ENCODE data around the gene SLC24A4. TPM values are rescaled to one million over a fixed set of nuclear protein-coding genes. Genes with fewer than 3 reads are reported as not detected.
A peak's percentile ranks its signal among the peaks of the same experiment; 100 is the strongest.

Gene SLC24A4
- total RNA-seq, 1 donor from 2014 or later = not detected

DNA sequence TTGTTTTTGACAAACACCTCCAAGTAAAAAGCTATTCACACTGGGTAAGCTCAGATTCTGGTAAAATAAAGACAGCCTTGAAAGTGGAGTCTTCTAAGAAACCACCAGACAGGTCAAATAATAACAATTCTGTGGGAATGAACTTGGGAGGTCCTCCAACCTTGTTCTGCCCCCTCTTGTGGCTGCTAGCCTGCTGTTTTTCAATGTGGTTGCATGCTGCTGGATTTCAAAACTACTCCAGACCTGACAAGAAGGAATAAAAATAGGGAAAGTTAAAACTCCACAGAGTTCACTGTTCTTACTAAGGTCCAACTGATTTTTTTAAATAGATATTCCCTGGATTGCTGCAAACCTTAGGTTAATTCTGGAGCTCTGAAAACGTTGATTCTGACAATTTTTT is 158.4 kb downstream of the SLC24A4 start:
- H3K9me3 Mint-ChIP-seq = peaks cover 11% of the 10 kb centered on the region
- H3K4me3 Mint-ChIP-seq = no peak overlapping the region
- H3K36me3 Mint-ChIP-seq = no peaks in the 10 kb centered on the region
- DNase-seq (ENCODE audit: low spot score in 2 of 2, unreplicated experiment in 2 of 2) = no peak
- H3K27me3 Mint-ChIP-seq (ENCODE audit: low read depth) = no peaks in the 10 kb centered on the region
- TF ChIP-seq, protein P1, sequence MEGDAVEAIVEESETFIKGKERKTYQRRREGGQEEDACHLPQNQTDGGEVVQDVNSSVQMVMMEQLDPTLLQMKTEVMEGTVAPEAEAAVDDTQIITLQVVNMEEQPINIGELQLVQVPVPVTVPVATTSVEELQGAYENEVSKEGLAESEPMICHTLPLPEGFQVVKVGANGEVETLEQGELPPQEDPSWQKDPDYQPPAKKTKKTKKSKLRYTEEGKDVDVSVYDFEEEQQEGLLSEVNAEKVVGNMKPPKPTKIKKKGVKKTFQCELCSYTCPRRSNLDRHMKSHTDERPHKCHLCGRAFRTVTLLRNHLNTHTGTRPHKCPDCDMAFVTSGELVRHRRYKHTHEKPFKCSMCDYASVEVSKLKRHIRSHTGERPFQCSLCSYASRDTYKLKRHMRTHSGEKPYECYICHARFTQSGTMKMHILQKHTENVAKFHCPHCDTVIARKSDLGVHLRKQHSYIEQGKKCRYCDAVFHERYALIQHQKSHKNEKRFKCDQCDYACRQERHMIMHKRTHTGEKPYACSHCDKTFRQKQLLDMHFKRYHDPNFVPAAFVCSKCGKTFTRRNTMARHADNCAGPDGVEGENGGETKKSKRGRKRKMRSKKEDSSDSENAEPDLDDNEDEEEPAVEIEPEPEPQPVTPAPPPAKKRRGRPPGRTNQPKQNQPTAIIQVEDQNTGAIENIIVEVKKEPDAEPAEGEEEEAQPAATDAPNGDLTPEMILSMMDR (IDR thresholded peaks at IDR 0.05; ENCODE audit: unreplicated experiment) = no peak
- no peak overlapping the region for H3K27ac Mint-ChIP-seq
- no peaks in the 10 kb centered on the region for H3K4me1 Mint-ChIP-seq

DNA sequence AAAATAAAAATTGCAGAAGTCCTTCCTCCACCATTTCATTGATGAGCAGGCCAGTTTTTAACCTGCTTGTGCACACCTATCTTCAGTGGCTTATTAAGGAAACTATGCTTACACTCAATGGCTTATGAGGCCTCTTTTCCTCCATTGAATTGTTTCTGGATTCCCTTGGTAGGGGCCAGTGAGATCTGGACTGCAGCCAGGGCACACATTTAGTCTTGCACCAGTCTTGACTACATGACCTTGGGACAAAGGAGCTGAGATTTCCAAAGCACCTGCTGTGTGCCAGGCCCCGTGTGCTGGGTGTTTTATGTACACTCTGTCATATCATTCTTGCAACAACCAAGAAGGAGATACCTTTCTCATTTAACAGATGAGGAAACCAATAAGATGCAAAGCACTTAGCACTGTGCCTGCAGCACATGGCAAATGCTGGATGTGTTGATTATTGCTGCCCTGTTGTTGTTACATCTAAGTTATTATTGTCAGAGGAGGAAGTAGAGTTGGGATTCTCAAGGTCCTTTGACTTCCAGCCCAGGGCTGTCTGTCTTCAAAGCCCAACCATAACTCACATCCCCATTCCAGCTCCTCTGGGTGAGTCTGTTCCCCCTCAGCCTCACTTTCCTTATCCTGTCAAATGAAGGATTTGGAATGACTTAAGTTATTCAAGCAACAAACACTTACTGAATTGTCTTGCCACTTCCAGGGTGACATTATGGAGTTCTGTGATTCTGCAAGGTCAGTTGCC is 159.0 kb downstream of the SLC24A4 start:
- Mint-ChIP-seq H3K36me3 (no peaks in the 10 kb centered on the region), H3K27me3 (ENCODE audit: low read depth) (no peaks in the 10 kb centered on the region), H3K4me1 (no peaks in the 10 kb centered on the region), H3K4me3 (no peak overlapping the region), H3K9me3 (peaks cover 11% of the 10 kb centered on the region), H3K27ac (no peak overlapping the region)
- TF ChIP-seq, protein P1 (IDR thresholded peaks at IDR 0.05; ENCODE audit: unreplicated experiment) = no peak
- peak in 1 of 2 experiments; percentile 14 for DNase-seq (ENCODE audit: low spot score in 2 of 2, unreplicated experiment in 2 of 2)

DNA sequence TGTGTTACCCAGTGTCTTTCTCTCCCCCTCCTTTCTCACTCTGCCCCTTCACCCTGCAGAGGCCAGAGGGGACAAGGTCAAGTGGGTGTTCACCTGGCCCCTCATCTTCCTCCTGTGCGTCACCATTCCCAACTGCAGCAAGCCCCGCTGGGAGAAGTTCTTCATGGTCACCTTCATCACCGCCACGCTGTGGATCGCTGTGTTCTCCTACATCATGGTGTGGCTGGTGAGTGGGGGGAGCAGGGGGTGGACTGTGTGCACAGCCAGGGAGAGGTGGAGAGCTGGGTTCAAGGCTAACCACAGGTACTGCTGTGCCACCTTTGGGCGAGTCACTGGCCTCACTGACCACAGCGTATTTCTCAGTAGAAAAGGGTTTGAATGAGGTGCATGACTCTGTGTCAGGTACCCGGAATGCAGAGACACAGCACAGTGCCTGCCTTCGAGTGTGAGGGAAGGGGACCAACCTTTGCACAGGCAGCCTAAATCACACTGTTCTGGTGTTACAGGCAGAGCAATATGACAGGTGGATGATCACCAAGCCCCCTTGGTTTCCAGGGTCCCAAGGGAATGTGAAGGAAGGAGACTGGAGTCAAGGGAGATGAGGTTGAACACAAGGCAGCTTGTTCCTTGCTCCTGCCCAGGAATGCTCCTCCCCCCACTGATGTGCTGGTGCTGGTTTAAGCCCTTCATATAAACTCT is 159.8 kb downstream of the SLC24A4 start:
- TF ChIP-seq, protein P1 (IDR thresholded peaks at IDR 0.05; ENCODE audit: unreplicated experiment) = no peak

DNA sequence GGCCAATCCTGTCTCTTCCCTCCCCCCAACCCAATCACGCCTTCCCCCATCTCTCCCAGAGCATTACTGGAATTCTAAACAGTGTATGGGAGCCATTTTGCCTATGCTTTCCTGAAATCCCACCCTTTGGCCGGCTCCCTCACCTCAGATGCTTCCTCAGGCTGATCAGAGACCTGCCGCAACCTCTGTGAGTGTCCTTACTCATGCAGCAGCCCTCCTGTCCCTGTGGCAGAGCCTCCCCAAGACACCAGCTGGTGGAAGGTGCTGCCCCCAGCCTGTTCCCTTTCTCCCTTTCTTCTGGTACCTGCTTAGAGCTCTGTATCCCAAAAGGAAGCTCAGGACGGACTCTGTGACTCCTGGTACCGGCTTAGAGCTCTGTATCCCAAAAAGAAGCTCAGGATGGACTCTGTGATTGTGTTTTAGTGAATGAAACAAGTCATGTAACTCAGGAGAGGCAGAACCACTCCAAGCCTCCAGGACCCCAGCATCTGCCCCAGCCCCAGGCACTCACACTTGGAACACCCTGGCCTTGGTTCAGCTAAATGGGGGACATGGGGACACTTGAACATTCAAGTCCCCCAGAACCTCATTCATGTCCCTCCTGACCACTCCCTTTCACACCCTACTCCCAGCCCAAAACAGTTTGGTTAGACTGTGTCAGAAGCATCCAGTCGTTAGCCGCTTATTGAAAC is 161.3 kb downstream of the SLC24A4 start:
- DNase-seq (ENCODE audit: low spot score in 2 of 2, unreplicated experiment in 2 of 2) = peak in 1 of 2 experiments; percentile 25
- Mint-ChIP-seq H3K27me3 (ENCODE audit: low read depth) (no peaks in the 10 kb centered on the region), H3K4me1 (no peaks in the 10 kb centered on the region)

More for the DNA sequence above, 159.8 kb downstream of the SLC24A4 start:
- Mint-ChIP-seq H3K9me3 (peaks cover 11% of the 10 kb centered on the region), H3K36me3 (no peaks in the 10 kb centered on the region), H3K4me3 (no peak overlapping the region), H3K27me3 (ENCODE audit: low read depth) (no peaks in the 10 kb centered on the region), H3K27ac (no peak overlapping the region), H3K4me1 (no peaks in the 10 kb centered on the region)
- peak in 1 of 2 experiments; percentile 24 for DNase-seq (ENCODE audit: low spot score in 2 of 2, unreplicated experiment in 2 of 2)

DNA sequence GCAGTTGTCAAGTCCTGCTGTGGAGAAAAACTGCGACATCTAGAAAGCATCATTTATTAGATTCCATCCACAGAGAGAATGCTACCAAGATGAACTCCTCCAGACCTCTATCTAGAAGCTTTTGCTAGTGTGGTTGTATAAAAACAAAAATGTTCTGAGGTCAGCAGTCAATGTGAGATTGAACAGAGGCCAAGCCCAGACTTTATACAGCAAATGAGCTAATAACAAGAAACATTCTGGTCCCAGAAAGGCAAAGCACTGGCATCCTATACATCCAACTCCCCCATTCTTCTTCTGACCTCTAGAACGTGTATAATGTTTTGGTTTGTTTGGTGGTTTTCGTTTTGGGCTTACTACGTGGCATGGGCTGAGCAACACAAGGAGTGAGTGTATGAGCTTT is 163.9 kb downstream of the SLC24A4 start:
- TF ChIP-seq, protein P1 (IDR thresholded peaks at IDR 0.05; ENCODE audit: unreplicated experiment) = no peak
- no peaks in the 10 kb centered on the region for H3K36me3 Mint-ChIP-seq
- no peaks in the 10 kb centered on the region for H3K9me3 Mint-ChIP-seq
- DNase-seq (ENCODE audit: low spot score in 2 of 2, unreplicated experiment in 2 of 2) = no peak
- no peak overlapping the region for H3K4me3 Mint-ChIP-seq
- no peak overlapping the region for H3K27ac Mint-ChIP-seq
- no peaks in the 10 kb centered on the region for H3K4me1 Mint-ChIP-seq
- H3K27me3 Mint-ChIP-seq (ENCODE audit: low read depth) = no peaks in the 10 kb centered on the region

More for the DNA sequence above, 161.3 kb downstream of the SLC24A4 start:
- H3K27ac Mint-ChIP-seq = no peak overlapping the region
- TF ChIP-seq, protein P1 (IDR thresholded peaks at IDR 0.05; ENCODE audit: unreplicated experiment) = no peak
- no peaks in the 10 kb centered on the region for H3K36me3 Mint-ChIP-seq
- H3K9me3 Mint-ChIP-seq = no peaks in the 10 kb centered on the region
- H3K4me3 Mint-ChIP-seq = no peak overlapping the region
